Right renal pelvis (tissue), 4 donors: Measurements from ENCODE around the gene APBB1IP. TPM values are rescaled to one million over a fixed set of nuclear protein-coding genes. Genes with fewer than 3 reads are reported as not detected.
"Not testable (repeated sequence)": the region's sequence is repeated elsewhere in the genome, so short reads cannot be mapped to it uniquely, and the experiment has no call there.

Source experiments
- DNase-seq, 4 donors: peaks; one replicate each; pipeline ENCODE4 v3.0.0-alpha.2; 2013; ENCODE audit warnings: low read depth in 4 of 4, low spot score in 3 of 4, missing footprints in 1 of 4
- polyA plus RNA-seq, 4 donors: library from polyadenylated mRNA; unstranded; fragments of 120-200 nt; gene quantifications; one replicate each; pipeline ENCODE4 v1.2.1, GENCODE V29; 2013; ENCODE audit not compliant: insufficient read length in 4 of 4

The APBB1IP gene
- polyA plus RNA-seq, 4 donors: 1.1 to 1.9 (median 1.5) TPM

DNA sequence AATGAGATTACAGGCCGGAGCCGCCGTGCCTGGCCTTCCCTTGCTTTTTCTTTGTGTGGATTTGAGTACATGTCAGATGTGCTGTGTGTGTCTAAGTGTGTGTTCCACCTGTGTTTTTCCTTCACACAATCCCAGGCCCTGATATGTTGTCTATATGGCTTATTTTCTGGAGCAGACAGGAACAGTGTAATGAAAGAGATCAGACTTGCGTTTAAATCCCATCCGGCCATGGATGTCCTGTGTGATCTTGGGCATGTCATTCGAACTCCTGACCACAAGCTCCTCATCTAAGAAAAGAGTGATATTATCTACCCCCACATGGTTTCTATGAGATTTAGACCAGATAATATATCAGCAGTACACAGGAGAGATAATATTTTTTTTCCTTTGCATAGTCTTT, 37.2 kb downstream of the APBB1IP start:
- DNase-seq: no peak

DNA sequence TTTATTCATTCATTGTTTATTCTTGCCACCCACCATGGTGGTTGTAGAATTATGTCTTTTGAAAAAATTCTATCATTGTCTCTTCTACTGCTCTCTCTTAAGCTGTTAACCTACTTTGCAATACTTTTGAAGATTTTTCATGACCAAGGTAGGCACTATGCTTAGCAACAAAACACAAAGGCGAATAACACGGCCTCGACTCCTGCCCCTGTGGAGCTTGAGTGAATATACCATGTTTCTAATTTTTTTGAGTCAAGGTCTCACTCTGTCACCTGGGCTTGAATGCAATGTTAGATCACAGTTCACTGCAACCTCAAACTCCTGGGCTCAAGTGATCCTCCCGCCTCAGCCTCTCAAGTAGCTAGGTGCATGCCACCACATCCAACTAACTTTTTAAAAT, 39.4 kb downstream of the APBB1IP start:
- no peak for DNase-seq

DNA sequence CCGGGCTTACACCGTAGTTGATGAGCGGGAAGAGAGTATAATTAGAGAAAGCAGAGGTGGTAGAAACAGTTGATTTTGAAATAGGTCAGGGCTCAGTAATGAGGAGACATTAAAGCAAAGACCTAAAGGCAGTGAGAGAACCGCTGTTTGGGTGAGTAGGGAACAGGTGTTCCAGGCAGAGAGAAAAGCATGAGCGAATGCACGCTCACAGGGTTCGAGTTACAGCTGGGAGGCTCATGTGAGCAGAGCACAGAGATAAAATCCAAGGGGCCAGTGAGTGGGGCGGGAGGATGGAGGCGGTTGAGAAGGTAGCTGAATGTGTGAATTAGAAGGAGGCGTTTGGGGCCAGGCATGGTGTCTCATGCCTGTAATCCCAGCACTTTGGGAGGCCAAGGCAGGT, 39.9 kb downstream of the APBB1IP start:
- no peak for DNase-seq

DNA sequence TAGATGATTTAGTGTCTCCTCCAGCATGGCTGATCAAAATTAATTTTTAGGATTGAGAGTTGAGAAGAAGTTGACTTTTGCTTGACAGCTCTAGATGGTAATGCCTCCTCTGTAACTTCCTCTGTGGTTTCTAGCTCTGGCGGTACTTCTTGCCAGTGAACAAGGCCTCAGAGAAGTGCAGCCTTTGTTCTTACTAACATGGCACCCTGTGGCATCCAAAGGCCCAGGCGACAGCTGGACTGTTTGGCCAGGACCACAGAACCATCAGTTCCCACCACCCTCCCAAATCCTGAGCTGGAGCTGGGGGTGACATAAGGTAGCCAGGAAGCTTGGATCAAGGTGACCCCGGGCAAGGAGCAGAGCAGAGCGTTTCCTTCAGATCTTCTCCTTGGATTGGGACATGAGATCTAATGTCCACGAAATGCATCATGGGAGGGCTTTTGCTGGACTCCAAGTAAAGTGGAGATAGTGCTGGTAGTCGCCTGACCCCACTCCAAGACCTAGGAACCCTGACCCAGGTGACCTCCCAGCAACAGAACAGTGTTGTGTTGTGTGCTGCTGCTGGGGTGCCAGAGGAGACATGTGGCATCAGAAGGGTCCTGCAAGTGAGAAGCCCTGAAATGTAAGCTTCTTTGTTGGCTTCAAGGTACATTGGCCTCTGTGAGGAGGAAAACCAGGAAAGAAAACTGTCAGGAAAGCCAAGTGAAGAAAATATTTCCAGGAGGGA, 41.8 kb downstream of the APBB1IP start:
- DNase-seq: no peak

DNA sequence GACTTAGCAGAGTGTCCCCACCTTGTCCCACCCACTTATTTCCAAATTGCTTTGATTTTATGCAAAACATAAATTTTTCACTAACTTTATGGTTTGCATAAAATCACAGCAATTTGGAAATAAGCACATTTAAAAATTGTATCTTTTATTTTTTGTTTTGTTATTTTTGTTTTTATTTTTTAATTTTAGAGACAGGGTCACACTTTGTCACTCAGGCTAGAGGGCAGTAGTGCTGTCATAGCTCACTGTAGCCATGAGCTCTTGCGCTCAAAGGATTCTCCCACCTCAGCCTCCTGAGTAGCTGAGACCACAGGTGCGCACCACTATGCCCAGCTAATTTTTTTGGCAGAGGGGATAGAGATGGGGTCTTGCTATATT, 43.2 kb downstream of the APBB1IP start:
- no peak for DNase-seq

DNA sequence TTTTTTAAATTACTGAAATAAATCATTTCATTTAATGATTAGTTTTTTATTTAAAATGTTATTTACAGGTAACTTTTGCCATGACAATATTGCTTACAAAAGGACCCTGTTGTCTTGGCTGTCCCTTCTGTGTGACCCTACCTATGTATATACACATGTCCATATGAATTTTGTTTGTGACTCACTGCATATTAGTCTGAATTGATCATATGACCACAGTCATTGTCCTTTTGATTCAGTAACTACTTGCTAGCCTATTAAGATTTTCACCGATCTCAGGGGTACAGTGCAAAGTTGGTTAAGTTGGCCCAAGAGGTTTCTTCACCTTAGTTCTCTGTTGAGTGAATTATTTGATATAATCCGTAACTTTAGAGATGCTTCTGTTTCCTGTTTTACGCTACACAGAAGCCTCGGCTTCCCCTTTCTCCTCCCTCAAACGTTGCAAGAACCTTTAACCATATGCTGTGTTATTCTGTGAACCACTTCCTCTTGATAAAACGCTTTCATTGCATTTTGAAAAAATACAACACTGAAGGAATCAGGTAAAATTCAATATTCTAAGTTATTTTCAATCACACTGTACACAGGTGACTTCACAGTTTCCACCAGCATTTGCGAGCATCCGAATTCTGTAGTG, 43.9 kb downstream of the APBB1IP start:
- no peak for DNase-seq

DNA sequence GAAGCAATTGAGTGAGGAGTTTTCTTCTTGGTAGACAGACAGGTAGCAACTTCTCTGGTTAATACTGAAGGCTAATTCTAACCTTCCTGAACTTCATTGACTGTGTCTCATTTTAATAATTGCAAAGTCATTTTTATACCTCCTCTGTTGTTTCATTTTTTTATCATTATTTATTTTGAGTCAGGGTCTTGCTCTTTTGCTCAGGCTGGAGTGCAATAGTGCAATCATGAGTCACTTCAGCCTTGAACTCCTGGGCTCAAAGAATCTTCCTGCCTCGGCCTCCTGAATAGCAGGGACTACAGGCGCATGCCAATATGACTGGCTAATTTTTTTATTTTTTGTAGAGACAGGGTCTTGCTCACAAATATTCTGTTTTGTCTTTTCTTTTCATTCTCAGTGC, 45.4 kb downstream of the APBB1IP start:
- DNase-seq: no peak

DNA sequence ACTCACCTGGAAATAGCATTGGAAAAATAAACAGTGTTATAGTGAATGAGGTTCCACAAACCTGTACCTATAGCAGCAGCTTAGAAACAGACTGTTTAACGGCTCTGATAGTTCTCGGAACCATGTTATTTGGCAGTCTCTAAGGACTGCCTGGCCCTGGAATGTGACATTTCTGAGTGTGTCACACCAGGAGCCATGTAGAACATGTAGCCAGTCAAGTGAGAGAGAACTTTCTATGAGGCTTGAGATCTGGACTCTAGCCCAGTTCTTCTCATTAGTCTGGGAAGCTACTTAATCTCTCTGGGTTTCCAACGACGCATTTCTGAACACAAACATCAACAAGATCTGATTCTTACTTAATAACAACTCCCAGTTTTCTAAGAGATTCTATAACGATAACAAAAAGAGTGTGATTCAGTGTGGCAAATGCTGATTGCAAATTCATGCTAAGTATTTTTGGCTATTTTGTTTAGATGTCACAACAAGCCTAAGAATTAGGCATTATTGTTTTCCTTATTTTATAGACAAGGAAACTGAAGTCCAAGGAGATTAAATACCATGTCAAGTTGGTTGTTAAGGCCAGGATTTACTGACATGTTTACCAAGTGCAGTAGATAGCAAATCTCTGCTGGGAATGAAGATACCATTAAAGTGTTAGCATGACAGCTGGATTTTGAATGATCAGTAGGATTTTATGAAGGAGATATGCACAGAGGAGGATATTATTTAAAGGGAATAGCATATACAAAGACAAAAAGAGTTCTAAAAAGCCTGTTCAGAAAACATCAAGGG, 47.2 kb downstream of the APBB1IP start:
- peak in 2 of 4 donors; percentile 3 to 6 for DNase-seq

DNA sequence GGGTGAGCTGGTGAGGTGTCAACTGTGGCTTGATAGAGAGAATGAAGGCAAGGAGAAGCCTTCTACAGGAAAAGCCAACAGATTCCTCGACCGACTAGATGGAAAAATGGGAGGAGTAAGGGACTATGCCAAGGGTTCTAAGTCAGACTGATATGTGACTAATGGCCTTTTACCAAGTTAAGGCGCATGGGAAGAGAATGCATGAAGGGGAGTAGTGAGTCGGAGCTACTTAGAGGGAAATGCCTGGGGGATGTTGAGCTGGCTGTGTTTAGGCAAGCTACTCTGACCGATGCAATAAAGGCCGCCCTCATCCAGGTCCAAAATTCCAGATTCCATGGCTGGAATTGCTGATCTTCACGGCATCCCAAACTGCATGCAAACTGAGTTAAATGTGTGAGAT, 48.2 kb downstream of the APBB1IP start:
- no peak for DNase-seq

DNA sequence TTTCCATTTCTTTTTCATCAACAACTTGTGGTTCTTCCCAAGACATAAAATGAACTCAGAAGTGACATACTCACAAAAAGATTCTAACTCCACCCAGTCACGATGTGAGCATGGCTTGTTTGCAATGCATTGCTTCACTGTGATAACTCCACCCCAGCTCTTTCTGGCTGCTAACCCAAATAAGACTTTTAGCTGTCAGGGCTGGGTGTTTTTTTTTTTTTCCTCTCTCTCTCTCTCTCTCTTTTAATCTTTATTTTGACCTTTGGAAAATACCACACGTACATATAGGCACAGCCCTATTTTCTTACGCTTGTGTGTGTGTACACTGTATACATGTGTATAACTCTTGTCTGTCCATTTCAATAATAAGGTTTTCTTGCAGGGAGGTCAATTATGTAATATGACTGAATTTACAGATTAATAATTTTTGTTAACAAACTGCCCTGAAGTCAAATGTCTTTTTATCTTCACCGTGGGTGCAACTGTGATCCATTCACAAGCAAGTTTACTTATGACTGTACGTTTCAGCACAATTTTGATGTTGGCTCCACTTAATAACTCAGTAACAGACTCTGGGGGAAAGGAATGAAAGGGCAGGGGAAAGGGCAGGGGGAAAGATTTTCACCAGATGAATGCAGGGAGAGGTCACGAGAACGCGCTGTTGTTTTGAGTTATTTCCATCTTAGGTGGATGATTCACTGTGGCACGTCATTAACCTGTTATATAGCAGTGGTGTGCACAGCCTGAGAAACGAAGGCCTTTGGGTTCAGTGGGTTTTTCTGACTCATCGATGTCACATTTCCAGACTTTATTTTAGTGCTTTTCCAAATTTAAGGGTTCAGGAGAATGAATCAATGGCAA, 49.1 kb downstream of the APBB1IP start:
- no peak for DNase-seq

DNA sequence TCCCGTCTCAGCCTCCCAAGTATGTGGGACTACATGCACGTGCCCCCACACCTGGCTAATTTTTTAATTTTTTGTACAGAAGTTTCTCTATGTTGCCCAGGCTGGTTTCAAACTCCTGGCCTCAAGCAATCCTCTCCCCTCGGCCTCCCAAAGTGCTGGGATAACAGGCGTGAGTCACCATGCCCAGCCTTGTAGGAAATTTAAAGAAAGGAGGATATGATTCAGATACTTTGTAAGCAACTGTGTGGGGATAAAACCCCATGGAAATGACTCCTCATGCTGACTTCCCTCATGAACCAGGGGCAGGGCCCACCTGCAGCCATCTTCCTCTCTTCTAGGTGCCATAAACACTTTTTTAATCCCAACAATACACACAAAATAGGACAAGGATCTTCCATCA, 50.2 kb downstream of the APBB1IP start:
- DNase-seq: no peak

DNA sequence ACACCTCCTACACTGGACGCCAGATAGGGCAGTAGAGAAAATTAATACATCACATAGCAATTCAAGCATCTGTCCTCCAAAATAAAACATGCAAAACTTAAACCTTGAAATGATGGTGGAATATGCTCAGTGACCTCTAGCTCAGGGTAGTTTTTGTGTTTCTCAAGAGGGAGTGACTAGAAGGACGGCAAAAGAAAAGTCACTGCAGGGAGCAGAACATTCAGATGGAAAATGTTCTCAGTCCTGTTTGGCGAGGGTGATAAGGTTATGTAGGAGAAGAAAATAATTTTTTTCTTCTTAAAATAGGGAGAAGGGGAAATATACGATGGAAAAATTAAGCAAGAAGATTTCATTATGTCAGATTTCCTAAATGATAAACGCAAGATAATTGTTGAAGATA, 50.9 kb downstream of the APBB1IP start:
- DNase-seq: no peak

DNA sequence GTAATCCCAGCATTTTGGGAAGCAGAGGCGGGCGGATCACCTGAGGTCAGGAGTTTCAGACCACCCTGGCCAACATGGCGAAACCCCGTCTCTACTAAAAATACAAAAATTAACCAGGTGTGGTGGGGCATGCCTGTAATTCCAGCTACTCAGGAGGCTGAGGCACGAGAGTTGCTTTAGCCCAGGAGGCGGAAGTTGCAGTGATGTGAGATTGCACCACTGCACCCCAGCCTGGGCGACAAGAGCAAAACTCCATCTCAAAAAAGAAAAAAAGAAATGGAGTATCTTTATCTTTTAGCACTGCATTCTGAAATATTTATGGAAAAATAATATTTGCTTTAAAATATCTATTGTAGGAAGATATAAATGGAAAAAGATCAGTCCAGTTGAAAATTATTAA, 52.2 kb downstream of the APBB1IP start:
- DNase-seq: not testable (repeated sequence)

DNA sequence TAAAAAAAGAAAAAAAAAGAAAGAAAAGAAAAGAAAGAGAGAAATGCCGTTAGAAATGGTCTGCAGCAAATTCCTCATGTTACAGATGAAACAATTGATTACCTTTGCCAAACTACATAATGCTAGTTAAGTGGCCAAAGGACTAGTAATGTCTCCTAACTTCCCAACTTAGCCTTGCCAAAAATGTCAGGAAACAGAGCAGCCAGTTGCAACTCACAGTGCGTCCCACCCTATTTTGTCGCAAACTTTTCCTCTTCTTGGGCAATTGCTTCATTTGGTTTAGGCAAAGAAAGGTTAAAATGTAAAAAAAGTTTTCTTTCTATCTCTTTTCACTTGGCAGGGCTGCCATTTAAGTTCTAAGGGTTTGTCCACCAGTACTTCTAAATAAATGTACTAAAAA, 53.1 kb downstream of the APBB1IP start:
- DNase-seq: no peak

DNA sequence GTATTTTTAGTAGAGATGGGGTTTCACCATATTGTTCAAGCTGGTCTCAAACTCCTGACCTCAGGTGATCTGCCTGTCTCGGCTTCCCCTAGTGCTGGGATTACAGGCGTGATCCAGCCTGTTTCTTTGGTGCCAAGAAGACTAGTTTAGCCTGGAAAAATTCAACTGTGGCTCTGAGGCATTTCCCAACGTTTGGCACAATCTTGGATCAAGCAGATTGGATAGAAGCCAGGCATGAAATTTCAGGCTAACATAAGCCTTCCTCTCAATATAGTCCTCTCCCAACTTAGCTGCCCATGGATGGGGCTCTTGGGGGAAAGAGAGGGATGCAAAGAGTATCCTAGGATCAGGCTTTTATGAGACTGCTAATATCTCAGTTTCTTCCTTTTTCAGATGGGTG, 53.8 kb downstream of the APBB1IP start:
- no peak for DNase-seq

DNA sequence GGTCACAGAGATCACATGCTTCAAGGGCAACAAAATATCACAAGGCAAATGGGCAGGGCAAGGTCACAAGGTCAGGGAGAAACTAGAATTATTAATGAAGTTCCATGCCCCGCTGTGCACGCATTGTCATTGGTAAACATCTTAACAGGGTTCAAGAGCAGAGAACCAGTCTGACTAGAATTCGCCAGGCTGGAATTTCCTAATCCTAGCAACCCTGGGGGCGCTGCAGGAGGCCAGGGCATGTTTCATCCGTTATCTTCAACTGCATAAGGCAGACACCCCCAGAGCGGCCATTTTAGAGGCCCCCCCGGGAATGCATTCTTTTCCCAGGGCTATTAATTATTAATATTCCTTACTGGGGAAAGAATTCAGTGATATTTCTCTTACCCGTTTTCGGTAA, 54.6 kb downstream of the APBB1IP start:
- DNase-seq: not testable (repeated sequence)

DNA sequence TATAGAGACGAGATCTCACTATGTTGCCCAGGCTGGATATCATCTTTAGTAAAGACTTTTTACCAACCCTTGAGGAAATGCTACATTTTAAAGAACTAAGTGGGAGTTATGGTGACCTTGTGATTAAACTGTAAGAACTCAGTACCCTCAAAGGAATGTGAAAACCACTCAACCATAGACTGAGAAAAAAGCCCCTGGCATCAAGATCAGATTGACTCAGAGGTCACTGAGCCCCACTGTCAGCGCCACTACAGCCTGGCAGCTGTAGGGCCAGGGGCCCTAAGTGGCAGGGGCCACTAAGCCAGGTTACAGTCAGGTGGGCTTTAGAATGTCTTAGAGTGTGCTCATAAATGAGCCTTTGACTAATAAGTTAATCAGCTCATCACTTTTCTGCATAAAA, 55.9 kb downstream of the APBB1IP start:
- DNase-seq: no peak

DNA sequence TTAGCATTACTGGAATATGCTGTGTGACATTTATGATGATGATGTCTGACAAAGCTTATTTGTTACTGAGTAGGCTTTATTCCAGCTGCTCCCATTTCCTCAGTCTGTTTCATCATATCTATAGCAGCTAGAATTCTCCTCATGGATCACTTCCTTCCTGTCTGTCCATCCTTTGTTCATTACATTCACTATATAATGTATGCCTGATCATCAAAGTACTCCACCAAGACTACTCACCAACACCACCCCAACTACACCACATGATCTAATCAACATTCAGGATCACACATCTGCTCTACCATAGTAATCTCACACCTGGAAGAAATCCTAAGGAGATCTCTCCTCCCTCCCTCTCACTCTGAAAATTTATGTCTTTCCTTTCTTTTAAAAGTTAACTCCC, 61.3 kb downstream of the APBB1IP start:
- no peak for DNase-seq

DNA sequence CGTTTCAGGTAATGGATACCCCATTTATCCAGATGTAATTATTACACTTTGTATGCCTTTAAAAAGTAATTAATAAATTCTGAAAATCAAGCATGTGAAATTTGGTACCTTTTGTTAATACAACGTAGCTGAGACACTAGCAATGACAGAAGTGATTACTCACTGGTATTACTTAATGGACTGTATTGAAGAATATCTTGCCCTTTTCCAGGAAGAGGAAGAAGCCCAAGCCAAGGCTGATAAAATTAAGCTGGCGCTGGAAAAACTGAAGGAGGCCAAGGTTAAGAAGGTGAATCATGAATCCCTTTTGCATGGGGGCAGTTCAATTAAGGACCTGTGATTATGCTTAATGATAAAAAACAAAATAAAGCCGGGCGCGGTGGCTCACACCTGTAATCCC, 64.8 kb downstream of the APBB1IP start:
- no peak for DNase-seq

DNA sequence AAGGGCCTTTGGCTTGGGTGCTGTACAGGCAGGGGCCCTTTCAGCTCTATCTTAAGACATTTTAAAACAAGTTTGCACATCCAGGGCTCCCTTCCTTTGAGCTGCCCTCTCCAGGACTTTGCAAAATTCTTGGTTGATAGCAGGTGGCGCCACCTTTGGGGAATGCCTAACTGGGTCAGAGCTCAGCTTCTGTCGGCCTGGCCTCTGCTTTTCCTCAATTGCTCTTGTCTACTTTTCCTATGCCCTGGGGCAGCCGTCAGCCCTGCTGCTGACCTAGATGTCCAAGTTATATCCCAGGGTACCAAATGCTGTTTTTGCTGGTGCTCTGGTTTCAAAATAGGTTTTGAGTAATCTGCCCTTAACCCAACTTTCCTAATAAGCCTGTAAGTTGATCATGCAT, 65.8 kb downstream of the APBB1IP start:
- DNase-seq: no peak

DNA sequence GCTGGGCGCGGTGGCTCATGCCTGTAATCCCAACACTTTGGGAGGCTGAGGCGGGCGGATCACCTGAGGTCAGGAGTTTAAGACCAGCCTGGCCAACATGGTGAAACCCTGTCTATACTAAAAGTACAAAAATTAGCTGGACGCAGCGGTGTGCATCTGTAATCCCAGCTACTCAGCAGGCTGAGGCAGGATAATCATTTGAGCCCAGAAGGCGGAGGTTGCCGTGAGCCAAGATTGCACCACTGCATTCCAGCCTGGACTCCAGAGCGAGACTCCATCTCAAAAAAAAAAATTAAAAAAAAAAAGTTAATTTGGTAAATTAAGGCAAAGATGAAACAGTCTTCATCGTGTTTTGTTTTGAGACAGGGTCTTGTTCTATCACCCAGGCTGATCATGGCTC, 66.3 kb downstream of the APBB1IP start:
- DNase-seq: not testable (repeated sequence)
